Heart left ventricle (tissue), 13 donors: ENCODE measurements around the gene CDH26.

ENCODE experiments used
- CTCF ChIP-seq, 12 donors: fragments of 200-600 bp; sonication (generic) in 4 of 12; IDR thresholded peaks; one replicate each; pipeline versions ENCODE4 v1.5.0 to v1.8.0; 2018 to 2022; ENCODE audit warnings: antibody characterized with exemption in 12 of 12, mild to moderate bottlenecking in 5 of 12
- POLR2A ChIP-seq, 2 donors: fragments of 450-650 bp; IDR thresholded peaks; one replicate each; pipeline ENCODE4 v1.6.1; 2017; ENCODE audit warnings: antibody characterized with exemption in 2 of 2, mild to moderate bottlenecking in 2 of 2, moderate library complexity in 2 of 2
- donor health status: ischemic (EF 13 %, LVEDD 7.1; RV severe dilation, severe dysfunction).
- donor health status: DM: no; HTN: yes; CAD: no.
- donor health status: DM: no; HTN: no; CAD: no.
- donor health status: ischemic (EF 25% LVEDD 6.9; RV normal size, moderate dysfunction).
- donor health status: ischemic (EF 25% LVEDD 5.7; RV mildly dilated, moderate dysfunction).
- donor health status: ischemic (EF 35%, LVEDD 5.7; RV mildly dilated, moderate dysfunction).
- donor health status: nonischemic (EF 11% LVEDD 7.7; RV severe dilation, severe dysfunction).
- donor health status: DM: yes; HTN: yes; CAD: no.
- donor health status: PGD.
- donor health status: ischemic (EF 29% LVEDD 5.4; RV normal size, mild dysfunction).
- donor health status: nonischemic (EF 23%, LVEDD 6.1; RV moderate dilation, normal function).

- TF ChIP-seq POLR2A (IDR thresholded peaks at IDR 0.05) = no peak
- TF ChIP-seq CTCF (IDR thresholded peaks at IDR 0.05) = no peak
These were observed 14.0 kb downstream of the CDH26 start for GRCh38 chr20:59972037-59972801.
